Prostate gland (tissue), 2 donors: Measurements from ENCODE around the gene ACVR1.

Experiments used
- CTCF ChIP-seq, 4 experiments: fragments of 200-600 bp in 2 of 4; fragments of 450-650 bp in 2 of 4; sonication (generic) in 2 of 4; IDR thresholded peaks; 1 replicate in 3 of 4; 2 replicates in 1 of 4; pipeline ENCODE4 v1.5.1; 2016 to 2019; ENCODE audit warnings: antibody characterized with exemption in 4 of 4, mild to moderate bottlenecking in 2 of 4, moderate library complexity in 2 of 4
- POLR2AphosphoS5 ChIP-seq: sonication (generic); formaldehyde crosslinking; IDR thresholded peaks from one replicate; pipeline ENCODE4 v1.6.1; 2017; ENCODE audit warnings: antibody characterized with exemption

GRCh38 chr2:157830266-157830665 lies 45.9 kb downstream of the ACVR1 start:
- TF ChIP-seq POLR2AphosphoS5 (no peak), CTCF (IDR thresholded peaks at IDR 0.05) (no peak)
